Measurements from ENCODE around the gene ACAD10. TPM values are rescaled to one million over a fixed set of nuclear protein-coding genes. Genes with fewer than 3 reads are reported as not detected.

Gene ACAD10
- total and polyA plus RNA-seq, 2 of the 13 experiments (the other 11 are each of a cell fraction or from before 2014, with no cell fraction given), result 15.2 to 16.3 TPM

DNA sequence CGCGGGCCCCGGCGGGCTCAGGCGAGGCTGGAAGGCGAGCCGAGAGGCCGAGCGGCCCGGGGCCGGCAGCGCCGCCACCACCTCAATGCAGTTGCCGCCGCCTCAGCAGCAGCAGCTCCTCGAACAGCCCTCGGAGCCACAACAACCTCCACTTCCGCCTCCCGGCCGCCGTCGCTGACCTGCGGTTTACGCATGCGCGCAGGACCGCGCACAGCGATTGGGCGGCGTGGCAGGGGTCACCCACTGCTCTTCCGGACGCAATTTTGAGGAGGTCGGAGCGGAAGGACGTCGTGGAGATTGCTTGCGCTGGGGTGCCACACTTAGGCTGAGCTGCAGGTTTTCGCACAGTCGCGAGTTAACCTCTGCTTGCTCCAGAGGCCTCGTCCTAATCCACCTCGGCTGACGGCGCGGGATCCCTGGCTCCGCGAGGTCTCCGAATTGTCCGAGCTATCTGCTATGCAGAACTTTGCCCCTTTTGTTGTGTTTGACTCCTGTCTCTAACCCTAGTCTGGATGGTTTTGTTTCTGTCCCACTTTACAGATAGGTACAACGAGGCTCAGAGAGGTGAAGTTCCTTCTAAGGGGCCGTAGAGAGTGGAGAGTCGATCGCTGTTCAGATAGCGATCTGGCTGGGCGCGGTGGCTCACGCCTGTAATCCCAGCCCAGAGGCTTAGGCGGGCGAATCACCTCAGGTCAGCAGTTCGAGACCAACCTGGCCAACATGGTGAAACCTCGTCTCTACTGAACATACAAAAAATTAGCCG is at the start of gene ACAD10, which contains the start of gene BRAP (continued):
- TF ChIP-seq, protein P1, sequence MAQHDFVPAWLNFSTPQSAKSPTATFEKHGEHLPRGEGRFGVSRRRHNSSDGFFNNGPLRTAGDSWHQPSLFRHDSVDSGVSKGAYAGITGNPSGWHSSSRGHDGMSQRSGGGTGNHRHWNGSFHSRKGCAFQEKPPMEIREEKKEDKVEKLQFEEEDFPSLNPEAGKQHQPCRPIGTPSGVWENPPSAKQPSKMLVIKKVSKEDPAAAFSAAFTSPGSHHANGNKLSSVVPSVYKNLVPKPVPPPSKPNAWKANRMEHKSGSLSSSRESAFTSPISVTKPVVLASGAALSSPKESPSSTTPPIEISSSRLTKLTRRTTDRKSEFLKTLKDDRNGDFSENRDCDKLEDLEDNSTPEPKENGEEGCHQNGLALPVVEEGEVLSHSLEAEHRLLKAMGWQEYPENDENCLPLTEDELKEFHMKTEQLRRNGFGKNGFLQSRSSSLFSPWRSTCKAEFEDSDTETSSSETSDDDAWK (CRISPR knock-in tag; IDR thresholded peaks at IDR 0.05), result no peak
- no peak for TF ChIP-seq NKX3-1 (CRISPR knock-in tag; IDR thresholded peaks at IDR 0.05)
- TF ChIP-seq TARDBP (CRISPR knock-in tag; IDR thresholded peaks at IDR 0.05), result peak; percentile 41; the same call in 1 of the 2 replicates
- 0 out of 2 replicates have a peak, but pooled peaks have one; percentile 20 for TF ChIP-seq HIVEP1 (CRISPR knock-in tag; IDR thresholded peaks at IDR 0.05)
- TF ChIP-seq ZNF331 (CRISPR knock-in tag; IDR thresholded peaks at IDR 0.05), result peak; percentile 78
- 0 out of 2 replicates have a peak, but pooled peaks have one; percentile 30 for TF ChIP-seq ZNF24 (IDR thresholded peaks at IDR 0.05)
- no peak; the same call in 1 of the 2 replicates for TF ChIP-seq MIER3 (CRISPR knock-in tag; IDR thresholded peaks at IDR 0.05; ENCODE audit: borderline replicate concordance)
- peak; percentile 80 for TF ChIP-seq UBTF (CRISPR knock-in tag; IDR thresholded peaks at IDR 0.05)
- TF ChIP-seq ZNF136 (CRISPR knock-in tag; IDR thresholded peaks at IDR 0.05; ENCODE audit: low read depth), result no peak
- no peak for TF ChIP-seq ZNF10 (CRISPR knock-in tag; IDR thresholded peaks at IDR 0.05; ENCODE audit: borderline replicate concordance, low read depth)
- TF ChIP-seq YEATS2 (CRISPR knock-in tag; IDR thresholded peaks at IDR 0.05; ENCODE audit: borderline replicate concordance), result peak; percentile 94
- peak; percentile 92 for TF ChIP-seq TAF1 (CRISPR knock-in tag; IDR thresholded peaks at IDR 0.05)
- no peak for TF ChIP-seq ZNF432 (CRISPR knock-in tag; IDR thresholded peaks at IDR 0.05; ENCODE audit: borderline replicate concordance)
- TF ChIP-seq, protein P2, sequence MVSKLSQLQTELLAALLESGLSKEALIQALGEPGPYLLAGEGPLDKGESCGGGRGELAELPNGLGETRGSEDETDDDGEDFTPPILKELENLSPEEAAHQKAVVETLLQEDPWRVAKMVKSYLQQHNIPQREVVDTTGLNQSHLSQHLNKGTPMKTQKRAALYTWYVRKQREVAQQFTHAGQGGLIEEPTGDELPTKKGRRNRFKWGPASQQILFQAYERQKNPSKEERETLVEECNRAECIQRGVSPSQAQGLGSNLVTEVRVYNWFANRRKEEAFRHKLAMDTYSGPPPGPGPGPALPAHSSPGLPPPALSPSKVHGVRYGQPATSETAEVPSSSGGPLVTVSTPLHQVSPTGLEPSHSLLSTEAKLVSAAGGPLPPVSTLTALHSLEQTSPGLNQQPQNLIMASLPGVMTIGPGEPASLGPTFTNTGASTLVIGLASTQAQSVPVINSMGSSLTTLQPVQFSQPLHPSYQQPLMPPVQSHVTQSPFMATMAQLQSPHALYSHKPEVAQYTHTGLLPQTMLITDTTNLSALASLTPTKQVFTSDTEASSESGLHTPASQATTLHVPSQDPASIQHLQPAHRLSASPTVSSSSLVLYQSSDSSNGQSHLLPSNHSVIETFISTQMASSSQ (IDR thresholded peaks at IDR 0.05; ENCODE audit: low read depth), result no peak
- TF ChIP-seq, protein P2 (CRISPR knock-in tag; IDR thresholded peaks at IDR 0.05; ENCODE audit: borderline replicate concordance), result peak; percentile 8
- TF ChIP-seq SAFB2 (CRISPR knock-in tag; IDR thresholded peaks at IDR 0.05; ENCODE audit: borderline replicate concordance, low read depth), result 0 out of 2 replicates have a peak, but pooled peaks have one; percentile 28
- TF ChIP-seq, protein P3, sequence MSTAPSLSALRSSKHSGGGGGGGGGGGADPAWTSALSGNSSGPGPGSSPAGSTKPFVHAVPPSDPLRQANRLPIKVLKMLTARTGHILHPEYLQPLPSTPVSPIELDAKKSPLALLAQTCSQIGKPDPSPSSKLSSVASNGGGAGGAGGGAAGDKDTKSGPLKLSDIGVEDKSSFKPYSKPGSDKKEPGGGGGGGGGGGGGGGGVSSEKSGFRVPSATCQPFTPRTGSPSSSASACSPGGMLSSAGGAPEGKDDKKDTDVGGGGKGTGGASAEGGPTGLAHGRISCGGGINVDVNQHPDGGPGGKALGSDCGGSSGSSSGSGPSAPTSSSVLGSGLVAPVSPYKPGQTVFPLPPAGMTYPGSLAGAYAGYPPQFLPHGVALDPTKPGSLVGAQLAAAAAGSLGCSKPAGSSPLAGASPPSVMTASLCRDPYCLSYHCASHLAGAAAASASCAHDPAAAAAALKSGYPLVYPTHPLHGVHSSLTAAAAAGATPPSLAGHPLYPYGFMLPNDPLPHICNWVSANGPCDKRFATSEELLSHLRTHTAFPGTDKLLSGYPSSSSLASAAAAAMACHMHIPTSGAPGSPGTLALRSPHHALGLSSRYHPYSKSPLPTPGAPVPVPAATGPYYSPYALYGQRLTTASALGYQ (CRISPR knock-in tag; IDR thresholded peaks at IDR 0.05), result peak; percentile 48; the same call in 1 of the 2 replicates

Data from HepG2 (cell line).